Epithelial cell of esophagus (primary cell): Measurements from ENCODE around the gene FBXO8.

Source experiments
- DNase-seq: peaks from one replicate; pipeline ENCODE4 v3.0.0; 2010; ENCODE audit warnings: low read depth
- H3K4me3 ChIP-seq: 2 replicates; pipeline ENCODE4 v1.5.1; 2011; ENCODE audit warnings: mild to moderate bottlenecking, low read length, control low read depth
- TF ChIP-seq, protein P1 (sequence below): IDR thresholded peaks from 2 replicates; pipeline ENCODE4 v1.5.1; 2011; ENCODE audit warnings: low read depth, mild to moderate bottlenecking, low read length, control low read depth, inconsistent platforms; ENCODE audit not compliant: insufficient read depth; ENCODE audit errors: missing control alignments

Gene FBXO8

GRCh38 chr4:174277433-174277832, 6.0 kb downstream of the FBXO8 start:
- TF ChIP-seq, protein P1, sequence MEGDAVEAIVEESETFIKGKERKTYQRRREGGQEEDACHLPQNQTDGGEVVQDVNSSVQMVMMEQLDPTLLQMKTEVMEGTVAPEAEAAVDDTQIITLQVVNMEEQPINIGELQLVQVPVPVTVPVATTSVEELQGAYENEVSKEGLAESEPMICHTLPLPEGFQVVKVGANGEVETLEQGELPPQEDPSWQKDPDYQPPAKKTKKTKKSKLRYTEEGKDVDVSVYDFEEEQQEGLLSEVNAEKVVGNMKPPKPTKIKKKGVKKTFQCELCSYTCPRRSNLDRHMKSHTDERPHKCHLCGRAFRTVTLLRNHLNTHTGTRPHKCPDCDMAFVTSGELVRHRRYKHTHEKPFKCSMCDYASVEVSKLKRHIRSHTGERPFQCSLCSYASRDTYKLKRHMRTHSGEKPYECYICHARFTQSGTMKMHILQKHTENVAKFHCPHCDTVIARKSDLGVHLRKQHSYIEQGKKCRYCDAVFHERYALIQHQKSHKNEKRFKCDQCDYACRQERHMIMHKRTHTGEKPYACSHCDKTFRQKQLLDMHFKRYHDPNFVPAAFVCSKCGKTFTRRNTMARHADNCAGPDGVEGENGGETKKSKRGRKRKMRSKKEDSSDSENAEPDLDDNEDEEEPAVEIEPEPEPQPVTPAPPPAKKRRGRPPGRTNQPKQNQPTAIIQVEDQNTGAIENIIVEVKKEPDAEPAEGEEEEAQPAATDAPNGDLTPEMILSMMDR = no peak
- no peak overlapping the region for H3K4me3 ChIP-seq
- no peak for DNase-seq

DNA sequence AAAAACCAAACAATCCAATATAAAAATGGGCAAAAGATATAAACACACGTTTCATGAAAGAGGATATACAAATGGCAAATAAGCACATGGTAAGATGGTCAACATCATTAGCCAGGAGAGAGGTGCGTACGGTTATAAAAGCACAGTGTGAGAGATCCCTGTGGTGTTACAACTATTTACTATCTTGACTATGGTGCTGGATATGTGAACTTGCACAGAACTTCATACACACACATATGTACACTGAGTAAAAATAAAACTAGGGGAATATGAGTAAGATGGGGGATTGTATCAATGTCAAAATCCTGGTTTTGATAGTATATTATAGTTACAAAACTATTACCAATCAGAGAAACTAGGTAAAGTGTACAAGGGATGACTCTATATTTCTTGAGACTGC, 8.4 kb downstream of the FBXO8 start:
- H3K4me3 ChIP-seq = no peak overlapping the region
- no peak for DNase-seq
- TF ChIP-seq, protein P1 = no peak

DNA sequence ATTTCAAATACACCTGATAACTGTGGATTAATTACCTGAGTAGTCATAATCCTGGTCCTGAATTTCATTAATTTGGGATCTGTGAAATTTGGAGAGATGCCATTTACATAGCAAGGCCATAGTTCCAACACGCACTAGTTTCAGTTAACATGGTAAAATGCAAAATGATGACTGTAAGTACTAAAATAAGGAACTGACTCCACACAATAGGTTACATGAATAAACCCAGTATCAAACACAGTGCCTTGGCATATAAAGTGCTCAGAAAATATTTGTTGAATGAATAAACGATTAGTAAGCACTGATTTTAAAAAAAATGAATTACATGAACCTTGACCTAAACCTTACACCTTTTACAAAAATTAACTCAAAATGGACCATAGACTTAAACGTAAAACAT, 9.0 kb downstream of the FBXO8 start:
- TF ChIP-seq, protein P1 = no peak
- DNase-seq = peak; percentile 49
- H3K4me3 ChIP-seq = no peak overlapping the region

DNA sequence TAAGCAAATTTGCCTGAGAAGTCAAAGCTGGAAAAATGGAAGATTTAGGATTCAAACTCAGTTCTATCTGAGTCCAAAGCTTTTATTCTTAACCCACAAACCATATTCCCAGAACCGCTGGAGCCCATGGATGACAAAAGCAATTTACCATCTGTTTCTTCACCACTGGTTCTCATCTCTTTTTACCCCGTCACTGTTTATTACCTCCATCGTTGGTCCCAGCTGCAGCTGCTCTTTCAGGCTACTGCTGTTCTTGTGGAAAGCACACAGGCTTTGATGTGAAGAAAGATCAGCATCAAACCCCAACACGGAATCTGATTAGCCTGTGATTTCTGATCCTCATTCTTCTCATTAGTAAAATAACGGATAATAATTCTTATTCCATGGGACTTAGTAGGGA, 9.5 kb downstream of the FBXO8 start:
- DNase-seq = no peak
- no peak overlapping the region for H3K4me3 ChIP-seq
- TF ChIP-seq, protein P1 = no peak

GRCh38 chr4:174266416-174266815, 17.1 kb downstream of the FBXO8 start:
- TF ChIP-seq, protein P1 = no peak
- H3K4me3 ChIP-seq = no peak overlapping the region
- DNase-seq = no peak

- no peak for DNase-seq
- H3K4me3 ChIP-seq = no peak overlapping the region
- TF ChIP-seq, protein P1 = no peak
These were observed 17.6 kb downstream of the FBXO8 start for GRCh38 chr4:174265916-174266315.

GRCh38 chr4:174263445-174263736, 20.1 kb downstream of the FBXO8 start:
- no peak overlapping the region for H3K4me3 ChIP-seq
- TF ChIP-seq, protein P1 = no peak
- DNase-seq = no peak
